CD14-positive monocyte (primary cell): ENCODE results near the gene AVPR1A. TPM values are rescaled to one million over a fixed set of nuclear protein-coding genes. Genes with fewer than 3 reads are reported as not detected.

ENCODE experiments used
- DNase-seq, 3 donors: peaks; one replicate each; pipeline ENCODE4 v3.0.0-alpha.2; 2011 to 2022
- H2AFZ ChIP-seq: 2 replicates; pipeline ENCODE4 v1.6.0; 2012; ENCODE audit warnings: mild to moderate bottlenecking, low read depth, low read length, inconsistent platforms; ENCODE audit not compliant: insufficient read depth, poor library complexity, severe bottlenecking
- H3K27ac ChIP-seq, 2 donors: 1 replicate in 1 of 2; 2 replicates in 1 of 2; pipeline ENCODE4 v1.5.1; 2012 to 2013; ENCODE audit warnings: low read length in 2 of 2, control low read depth in 1 of 2, inconsistent platforms in 1 of 2, low read depth in 1 of 2, mild to moderate bottlenecking in 1 of 2
- H3K27me3 ChIP-seq, 2 donors: one replicate each; pipeline versions ENCODE4 v1.6.0 to v1.6.1; 2011 to 2013; ENCODE audit warnings: low read length in 2 of 2; ENCODE audit not compliant: control insufficient read depth in 2 of 2, insufficient read depth in 2 of 2
- H3K36me3 ChIP-seq, 2 donors: replicated peaks in 1 of 2; 1 replicate in 1 of 2; 2 replicates in 1 of 2; pipeline versions ENCODE4 v1.5.1 to v1.6.1; 2012 to 2013; ENCODE audit warnings: low read length in 2 of 2, control low read depth in 1 of 2, inconsistent platforms in 1 of 2, mild to moderate bottlenecking in 1 of 2; ENCODE audit not compliant: insufficient read depth in 2 of 2, control insufficient read depth in 1 of 2
- H3K4me1 ChIP-seq, 2 donors: 1 replicate in 1 of 2; 2 replicates in 1 of 2; pipeline versions ENCODE4 v1.5.1 to v1.6.1; 2012 to 2013; ENCODE audit warnings: low read length in 2 of 2, control low read depth in 1 of 2, inconsistent platforms in 1 of 2, mild to moderate bottlenecking in 1 of 2, moderate library complexity in 1 of 2; ENCODE audit not compliant: insufficient read depth in 2 of 2, control insufficient read depth in 1 of 2
- H3K4me2 ChIP-seq: replicated peaks from 2 replicates; pipeline ENCODE3; 2012; ENCODE audit warnings: low read length, moderate library complexity, mild to moderate bottlenecking; ENCODE audit not compliant: poor library complexity, severe bottlenecking; ENCODE audit errors: extremely low read depth
- H3K4me3 ChIP-seq, 3 experiments: fragments of 200-600 bp in 1 of 3; sonication (generic) in 1 of 3; replicated peaks in 1 of 3; 1 replicate in 2 of 3; 2 replicates in 1 of 3; pipeline ENCODE4 v1.5.1; 2011 to 2013; ENCODE audit warnings: low read length in 3 of 3, mild to moderate bottlenecking in 3 of 3, control low read depth in 2 of 3, low read depth in 2 of 3, inconsistent platforms in 1 of 3, moderate library complexity in 1 of 3
- H3K79me2 ChIP-seq: 2 replicates; pipeline ENCODE4 v1.6.0; 2012; ENCODE audit warnings: mild to moderate bottlenecking, control low read depth, inconsistent platforms, low read length, moderate library complexity; ENCODE audit not compliant: insufficient read depth
- H3K9ac ChIP-seq: 2 replicates; pipeline ENCODE4 v1.6.0; 2017; ENCODE audit warnings: low read length, mild to moderate bottlenecking; ENCODE audit not compliant: insufficient read depth, poor library complexity, severe bottlenecking
- H3K9me3 ChIP-seq, 2 donors: replicated peaks in 1 of 2; 1 replicate in 1 of 2; 2 replicates in 1 of 2; pipeline versions ENCODE4 v1.5.1 to v1.6.1; 2012 to 2013; ENCODE audit warnings: low read length in 2 of 2, control low read depth in 1 of 2; ENCODE audit not compliant: control insufficient read depth in 1 of 2, insufficient read depth in 1 of 2
- H4K20me1 ChIP-seq: 2 replicates; pipeline ENCODE4 v1.6.0; 2012; ENCODE audit warnings: mild to moderate bottlenecking, low read length, control low read depth, moderate library complexity; ENCODE audit not compliant: insufficient read depth
- H3K27ac Mint-ChIP-seq, 7 donors: one replicate each; pipeline ENCODE4 v1.8.0; 2020; ENCODE audit warnings: mild to moderate bottlenecking in 7 of 7, mixed read lengths in 7 of 7, moderate library complexity in 6 of 7, inconsistent platforms in 2 of 7
- H3K27me3 Mint-ChIP-seq, 3 donors: one replicate each; pipeline ENCODE4 v1.8.0; 2021 to 2022; ENCODE audit warnings: low read depth in 3 of 3, mild to moderate bottlenecking in 3 of 3, mixed read lengths in 3 of 3, moderate library complexity in 3 of 3, inconsistent platforms in 1 of 3
- H3K36me3 Mint-ChIP-seq, 2 donors: one replicate each; pipeline ENCODE4 v1.8.0; 2020; ENCODE audit warnings: mixed read lengths in 2 of 2, inconsistent platforms in 1 of 2, mild to moderate bottlenecking in 1 of 2
- H3K4me1 Mint-ChIP-seq: one replicate; pipeline ENCODE4 v1.8.0; 2020; ENCODE audit warnings: mild to moderate bottlenecking, mixed read lengths
- H3K4me3 Mint-ChIP-seq, 2 donors: one replicate each; pipeline ENCODE4 v1.8.0; 2020; ENCODE audit warnings: mild to moderate bottlenecking in 2 of 2, mixed read lengths in 2 of 2, moderate library complexity in 1 of 2
- H3K9me3 Mint-ChIP-seq, 7 donors: one replicate each; pipeline ENCODE4 v1.8.0; 2020 to 2022; ENCODE audit warnings: mixed read lengths in 7 of 7, mild to moderate bottlenecking in 6 of 7, moderate library complexity in 6 of 7, inconsistent platforms in 2 of 7
- WGBS: methylation state at CpG from one replicate; pipeline ENCODE4 v1.1.5; 2013; ENCODE audit warnings: missing lambda C conversion rate; ENCODE audit not compliant: insufficient coverage; 5-methylcytosine and 5-hydroxymethylcytosine counted together
- intact Hi-C, 2 donors: fragments of 100-400 bp; cut with micrococcal nuclease; formaldehyde crosslinking; loops; one replicate each; pipeline versions ENCODE4 v1.15.0 to v1.15.1; 2023
- polyA plus RNA-seq, 3 donors: library from polyadenylated mRNA; depleted of rRNA in 1 of 3; unstranded in 2 of 3; stranded (reverse) in 1 of 3; fragments of 300-500 nt in 2 of 3; fragments of >200 nt in 1 of 3; fragmentation: Illumina TruSeq in 2 of 3; gene quantifications; 1 replicate in 2 of 3; 2 replicates in 1 of 3; pipeline ENCODE4 v1.2.3, GENCODE V29; 2012 to 2021
- TF ChIP-seq, protein P1 (sequence below): fragments of 200-600 bp; IDR thresholded peaks from one replicate; pipeline ENCODE4 v1.8.0; 2022; ENCODE audit warnings: antibody characterized with exemption, mild to moderate bottlenecking

The AVPR1A gene
- polyA plus RNA-seq, 3 donors = not detected

DNA sequence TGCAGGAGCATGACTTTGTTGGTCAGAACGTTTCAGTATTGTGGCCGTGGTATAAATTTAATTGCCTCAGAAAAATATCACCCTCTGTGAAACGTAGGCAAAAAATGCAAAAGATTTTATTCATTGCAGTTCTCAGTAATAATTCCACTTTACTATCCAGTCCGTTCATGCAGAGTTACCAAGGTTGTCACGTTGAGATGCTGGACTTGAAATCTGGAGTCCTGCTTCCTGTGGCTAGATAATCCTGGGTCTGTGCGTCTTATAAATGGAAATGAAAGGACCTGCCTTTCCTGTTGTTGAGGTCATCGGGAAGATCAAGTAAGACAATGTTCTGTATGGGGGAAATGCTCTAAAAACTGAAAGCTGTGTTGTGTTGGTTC lies 1.3 kb upstream of the AVPR1A start:
- no peak for DNase-seq
- Histone ChIP-seq H3K79me2 (no peaks in the 10 kb centered on the region), H3K27ac (no peak overlapping the region), H3K27me3 (peaks cover 51 to 60% of the 10 kb centered on the region in 2 donors), H2AFZ (peak overlapping the region; percentile 63), H3K9ac (no peak overlapping the region), H3K9me3 (peaks cover 0 to 27% of the 10 kb centered on the region in 2 donors), H3K4me1 (peaks cover 20% of the 10 kb centered on the region in 2 donors), H3K36me3 (no peaks in the 10 kb centered on the region), H3K4me2 (peak overlapping the region; percentile 62), H3K4me3 (no peak overlapping the region), H4K20me1 (no peaks in the 10 kb centered on the region)
- Mint-ChIP-seq H3K9me3 (peaks cover 0 to 12% (median 7%) of the 10 kb centered on the region in 7 donors), H3K36me3 (peaks cover 5 to 12% of the 10 kb centered on the region in 2 donors), H3K4me1 (peaks cover 26% of the 10 kb centered on the region), H3K27ac (no peak overlapping the region), H3K27me3 (peaks cover 44 to 57% (median 47%) of the 10 kb centered on the region in 3 donors), H3K4me3 (peak overlapping the region in 1 of 2 donors; percentile 90)
- WGBS = 40% methylated on average over 2 of the region's 7 CpGs
- TF ChIP-seq, protein P1, sequence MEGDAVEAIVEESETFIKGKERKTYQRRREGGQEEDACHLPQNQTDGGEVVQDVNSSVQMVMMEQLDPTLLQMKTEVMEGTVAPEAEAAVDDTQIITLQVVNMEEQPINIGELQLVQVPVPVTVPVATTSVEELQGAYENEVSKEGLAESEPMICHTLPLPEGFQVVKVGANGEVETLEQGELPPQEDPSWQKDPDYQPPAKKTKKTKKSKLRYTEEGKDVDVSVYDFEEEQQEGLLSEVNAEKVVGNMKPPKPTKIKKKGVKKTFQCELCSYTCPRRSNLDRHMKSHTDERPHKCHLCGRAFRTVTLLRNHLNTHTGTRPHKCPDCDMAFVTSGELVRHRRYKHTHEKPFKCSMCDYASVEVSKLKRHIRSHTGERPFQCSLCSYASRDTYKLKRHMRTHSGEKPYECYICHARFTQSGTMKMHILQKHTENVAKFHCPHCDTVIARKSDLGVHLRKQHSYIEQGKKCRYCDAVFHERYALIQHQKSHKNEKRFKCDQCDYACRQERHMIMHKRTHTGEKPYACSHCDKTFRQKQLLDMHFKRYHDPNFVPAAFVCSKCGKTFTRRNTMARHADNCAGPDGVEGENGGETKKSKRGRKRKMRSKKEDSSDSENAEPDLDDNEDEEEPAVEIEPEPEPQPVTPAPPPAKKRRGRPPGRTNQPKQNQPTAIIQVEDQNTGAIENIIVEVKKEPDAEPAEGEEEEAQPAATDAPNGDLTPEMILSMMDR = peak; percentile 14
- intact Hi-C loops = no loop called here

DNA sequence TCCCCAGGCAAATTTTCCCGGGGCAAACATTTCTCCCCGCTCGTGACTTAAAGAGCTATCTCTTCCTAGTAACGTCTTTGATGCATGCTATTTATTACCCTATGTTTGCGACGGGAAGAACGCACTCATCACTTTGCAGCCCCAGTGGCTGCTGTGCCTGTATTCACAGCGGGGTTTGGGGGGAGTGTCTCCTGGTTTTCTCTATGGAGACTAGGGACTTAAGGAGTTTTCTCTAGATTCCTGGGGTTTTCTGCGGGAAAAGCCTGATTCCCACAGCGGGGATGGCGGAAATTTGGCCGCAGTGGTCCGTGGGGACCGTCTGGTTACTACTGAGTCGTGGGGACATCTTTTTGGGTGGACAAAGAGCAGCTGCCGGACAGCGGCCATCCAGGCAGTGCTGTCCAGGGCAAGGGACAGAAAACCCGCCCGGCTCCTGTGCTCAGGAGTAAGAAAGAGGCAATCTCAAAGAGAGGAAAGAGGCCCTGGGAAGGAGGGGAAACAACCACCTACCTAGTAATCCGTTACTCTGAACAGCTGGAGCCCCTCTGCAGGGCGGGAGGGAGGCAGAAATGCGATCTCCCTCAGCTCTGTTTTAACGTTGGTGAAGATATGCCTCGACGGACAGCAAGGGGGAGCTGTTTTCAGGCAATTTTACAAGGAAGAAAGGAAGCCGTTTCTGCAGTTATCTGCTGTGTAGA lies 771 bp upstream of the AVPR1A start:
- H3K4me2 ChIP-seq = peak overlapping the region; percentile 62
- H3K9ac ChIP-seq = no peak overlapping the region
- Mint-ChIP-seq H3K27ac (peak overlapping the region in 1 of 7 donors; percentile 9), H3K4me3 (peak overlapping the region; percentile 34 to 90), H3K9me3 (peaks cover 0 to 12% (median 7%) of the 10 kb centered on the region in 7 donors), H3K27me3 (peaks cover 49 to 63% (median 53%) of the 10 kb centered on the region in 3 donors), H3K36me3 (peaks cover 5 to 12% of the 10 kb centered on the region in 2 donors), H3K4me1 (peaks cover 26% of the 10 kb centered on the region)
- no peaks in the 10 kb centered on the region for H3K79me2 ChIP-seq
- peaks cover 53 to 65% of the 10 kb centered on the region in 2 donors for H3K27me3 ChIP-seq
- no peaks in the 10 kb centered on the region for H3K36me3 ChIP-seq
- 2% methylated on average over 19 of the region's 26 CpGs for WGBS
- H3K9me3 ChIP-seq = peaks cover 0 to 27% of the 10 kb centered on the region in 2 donors
- peak overlapping the region; percentile 63 for H2AFZ ChIP-seq
- DNase-seq = peak in 2 of 3 donors; percentile 1 to 8
- no peak overlapping the region for H3K27ac ChIP-seq
- no peaks in the 10 kb centered on the region for H4K20me1 ChIP-seq
- peak overlapping the region in 1 of 3 experiments; percentile 53 for H3K4me3 ChIP-seq
- TF ChIP-seq, protein P1 = peak; percentile 73
- intact Hi-C loops = no loop called here
- H3K4me1 ChIP-seq = peaks cover 20% of the 10 kb centered on the region in 2 donors
